LHCN-M2 (cell line): Measurements from ENCODE around the gene HSPD1. TPM values are rescaled to one million over a fixed set of nuclear protein-coding genes. Genes with fewer than 3 reads are reported as not detected.

Source experiments
- DNase-seq: peaks from one replicate; pipeline ENCODE4 v3.0.0-alpha.2; 2012; ENCODE audit warnings: low read depth
- total RNA-seq: library from RNA; depleted of rRNA; stranded (reverse); fragments of >200 nt; gene quantifications from 2 replicates; pipeline ENCODE4 v1.2.3, GENCODE V29; 2014; rRNA removed

The HSPD1 gene
- total RNA-seq, 1 experiment from 2014 or later, result 305 TPM

DNA sequence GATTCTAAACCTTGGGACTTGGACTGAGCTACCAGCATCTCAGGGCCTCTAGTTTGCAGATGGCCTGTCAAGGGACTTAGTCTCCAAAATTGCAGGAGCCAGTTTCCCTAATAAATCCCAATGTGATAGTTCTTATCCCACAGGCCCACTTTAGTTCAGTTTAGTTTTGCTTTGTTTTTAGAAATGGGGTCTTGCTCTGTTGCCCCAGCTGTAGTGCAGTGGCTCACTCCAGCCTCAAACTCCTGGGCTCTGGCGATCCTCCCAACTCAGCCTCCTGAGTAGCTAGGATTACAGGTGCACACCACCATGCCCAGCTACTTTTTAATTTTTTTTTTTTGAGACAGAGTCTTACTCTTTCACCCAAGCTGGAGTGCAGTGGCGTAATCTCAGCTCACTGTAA is 62.3 kb downstream of the HSPD1 start:
- no peak for DNase-seq

Other genes starting within 250 kb of the HSPD1 start
- 3.0 and 4.0 TPM in 2 replicates for gene ANKRD44, start 189.1 kb downstream of the HSPD1 start, total RNA-seq
- 208 and 277 TPM in 2 replicates for gene SF3B1, start 64.8 kb downstream of the HSPD1 start, total RNA-seq
- 34.8 and 39.1 TPM in 2 replicates for gene COQ10B, start 46.3 kb downstream of the HSPD1 start, total RNA-seq
- gene HSPE1, start 539 bp upstream of the HSPD1 start, total RNA-seq, result 115 and 212 TPM in 2 replicates
- 48.0 and 56.9 TPM in 2 replicates for gene MOB4, start 16.2 kb upstream of the HSPD1 start, total RNA-seq
- gene RFTN2, start 175.7 kb upstream of the HSPD1 start, total RNA-seq, result 0.40 and 0.83 TPM in 2 replicates
- 4.4 and 5.9 TPM in 2 replicates for gene MARS2, start 205.5 kb upstream of the HSPD1 start, total RNA-seq